Activated T-cell treated with anti-CD3 and anti-CD28 coated beads for 4 hours (primary cell): ENCODE results near the gene IFNL2.
"Not testable (repeated sequence)": the region's sequence is repeated elsewhere in the genome, so short reads cannot be mapped to it uniquely, and the experiment has no call there.

Experiments
- DNase-seq: peaks from one replicate; pipeline ENCODE4 v3.0.0-alpha.2; 2020

IFNL2 gene

GRCh38 chr19:39253374-39254149 is 14.6 kb upstream of the IFNL2 start:
- DNase-seq: no peak

GRCh38 chr19:39254531-39255345 is 13.5 kb upstream of the IFNL2 start:
- DNase-seq: no peak

- DNase-seq: no peak
Observed at GRCh38 chr19:39257227-39257626, 11.0 kb upstream of the IFNL2 start.

GRCh38 chr19:39261704-39262103 is 6.5 kb upstream of the IFNL2 start:
- no peak for DNase-seq

- DNase-seq: no peak
Observed at GRCh38 chr19:39262496-39262895, 5.7 kb upstream of the IFNL2 start.

- no peak for DNase-seq
Observed at GRCh38 chr19:39263912-39264305, 4.3 kb upstream of the IFNL2 start.

GRCh38 chr19:39264306-39265290 is 3.6 kb upstream of the IFNL2 start:
- no peak for DNase-seq

- no peak for DNase-seq
Observed at GRCh38 chr19:39265321-39265916, 2.8 kb upstream of the IFNL2 start.

- not testable (repeated sequence) for DNase-seq
Observed at GRCh38 chr19:39268531-39269223, 481 bp downstream of the IFNL2 start.

- DNase-seq: not testable (repeated sequence)
Observed at GRCh38 chr19:39269369-39269768, 1.2 kb downstream of the IFNL2 start.

GRCh38 chr19:39270036-39270871 is 2.1 kb downstream of the IFNL2 start:
- no peak for DNase-seq

GRCh38 chr19:39273859-39274258 is 5.7 kb downstream of the IFNL2 start:
- not testable (repeated sequence) for DNase-seq

GRCh38 chr19:39275578-39275977 is 7.4 kb downstream of the IFNL2 start:
- no peak for DNase-seq

- no peak for DNase-seq
Observed at GRCh38 chr19:39276740-39277139, 8.5 kb downstream of the IFNL2 start.

- DNase-seq: no peak
Observed at GRCh38 chr19:39277598-39277997, 9.4 kb downstream of the IFNL2 start.

- DNase-seq: no peak
Observed at GRCh38 chr19:39282021-39282420, 13.8 kb downstream of the IFNL2 start.

- no peak for DNase-seq
Observed at GRCh38 chr19:39284032-39284431, 15.8 kb downstream of the IFNL2 start.

- no peak for DNase-seq
Observed at GRCh38 chr19:39293394-39293793, 25.2 kb downstream of the IFNL2 start.

GRCh38 chr19:39296055-39296645 is 28.0 kb downstream of the IFNL2 start, which contains the start of gene IFNL1:
Gene IFNL1 (plus strand): TSS chr19:39296407. CDS start chr19:39296422, 15 bp downstream.
- no peak for DNase-seq

- DNase-seq: no peak
Observed at GRCh38 chr19:39296906-39297305, 28.7 kb downstream of the IFNL2 start.
